Bronchial epithelial cell (primary cell): ENCODE data around the gene PLD3. TPM values are rescaled to one million over a fixed set of nuclear protein-coding genes. Genes with fewer than 3 reads are reported as not detected.

ENCODE experiments used
- DNase-seq: peaks from one replicate; pipeline ENCODE4 v3.0.0-alpha.2; 2010; ENCODE audit warnings: low read depth
- FAIRE-seq: peaks from 2 replicates; lab custom pipeline; 2011; peaks lifted over from hg19 to GRCh38; lab: Jason Lieb, UNC
- H3K27me3 ChIP-seq: 2 replicates; pipeline ENCODE4 v1.5.1; 2011; ENCODE audit warnings: low read length; ENCODE audit not compliant: control insufficient read depth, insufficient read depth
- H3K36me3 ChIP-seq: 2 replicates; pipeline ENCODE4 v1.5.1; 2011; ENCODE audit warnings: low read length; ENCODE audit not compliant: control insufficient read depth, insufficient read depth
- H3K4me3 ChIP-seq: 2 replicates; pipeline ENCODE4 v1.5.1; 2011; ENCODE audit warnings: mild to moderate bottlenecking, low read depth, low read length, control low read depth
- CTCF ChIP-seq: IDR thresholded peaks from 2 replicates; pipeline ENCODE4 v1.5.1; 2011; ENCODE audit warnings: mild to moderate bottlenecking, moderate library complexity, low read length, control low read depth, inconsistent platforms; ENCODE audit not compliant: insufficient read depth, severe bottlenecking
- total RNA-seq: library from RNA; depleted of rRNA; stranded (reverse); fragments of >200 nt; gene quantifications from 2 replicates; pipeline ENCODE4 v1.2.1, GENCODE V29; 2014

PLD3 gene
- total RNA-seq, 1 donor from 2014 or later = 162 TPM

- H3K27me3 ChIP-seq = no peaks in the 10 kb centered on the region
- FAIRE-seq (no peak), DNase-seq (no peak)
- H3K4me3 ChIP-seq = no peak overlapping the region
- no peak for TF ChIP-seq CTCF
- H3K36me3 ChIP-seq = no peaks in the 10 kb centered on the region
Measured at GRCh38 chr19:40315812-40316470, 32.6 kb upstream of the PLD3 start.

GRCh38 chr19:40317338-40317737 is 31.2 kb upstream of the PLD3 start:
- Histone ChIP-seq H3K36me3 (peaks cover 8% of the 10 kb centered on the region), H3K4me3 (no peak overlapping the region), H3K27me3 (no peaks in the 10 kb centered on the region)
- no peak for TF ChIP-seq CTCF
- DNase-seq (no peak), FAIRE-seq (no peak)

GRCh38 chr19:40320558-40320935 is 27.9 kb upstream of the PLD3 start:
- H3K36me3 ChIP-seq = peaks cover 20% of the 10 kb centered on the region
- no peak overlapping the region for H3K4me3 ChIP-seq
- DNase-seq = no peak
- no peak for TF ChIP-seq CTCF
- H3K27me3 ChIP-seq = no peaks in the 10 kb centered on the region
- no peak for FAIRE-seq

GRCh38 chr19:40321076-40321475 is 27.4 kb upstream of the PLD3 start:
- DNase-seq (no peak), FAIRE-seq (no peak)
- TF ChIP-seq CTCF = no peak
- no peaks in the 10 kb centered on the region for H3K27me3 ChIP-seq
- no peak overlapping the region for H3K4me3 ChIP-seq
- H3K36me3 ChIP-seq = peaks cover 21% of the 10 kb centered on the region

- H3K36me3 ChIP-seq = peaks cover 22% of the 10 kb centered on the region
- TF ChIP-seq CTCF = no peak
- FAIRE-seq = no peak
Measured at GRCh38 chr19:40321566-40322270, 26.8 kb upstream of the PLD3 start.

More at GRCh38 chr19:40321566-40322270, 26.8 kb upstream of the PLD3 start:
- no peak for DNase-seq
- H3K27me3 ChIP-seq = no peaks in the 10 kb centered on the region
- H3K4me3 ChIP-seq = no peak overlapping the region
